K562 (cell line): ENCODE data around the gene NUP153. TPM values are rescaled to one million over a fixed set of nuclear protein-coding genes. Genes with fewer than 3 reads are reported as not detected.

ENCODE experiments used
- E2F4 ChIP-seq: sonication (generic); formaldehyde crosslinking; IDR thresholded peaks from 2 replicates; pipeline ENCODE4 v1.8.0; 2022; ENCODE audit warnings: mild to moderate bottlenecking, low read depth, missing genetic modification reagents
- ETV6 ChIP-seq, 3 experiments: fragments of 150-350 bp in 1 of 3; sonication (generic) in 1 of 3; formaldehyde crosslinking in 1 of 3; IDR thresholded peaks; 2 replicates each; pipeline versions ENCODE4 v1.6.1 to v1.8.0; 2014 to 2022; ENCODE audit warnings: borderline replicate concordance in 2 of 3, low read depth in 2 of 3, antibody characterized with exemption in 1 of 3, low read length in 1 of 3, mild to moderate bottlenecking in 1 of 3, missing genetic modification reagents in 1 of 3
- FOXP1 ChIP-seq: sonication (generic); formaldehyde crosslinking; IDR thresholded peaks from 2 replicates; pipeline ENCODE4 v1.8.0; 2022; ENCODE audit warnings: mild to moderate bottlenecking, missing genetic modification reagents
- GATAD2B ChIP-seq: fragments of 450-650 bp; IDR thresholded peaks from 2 replicates; pipeline ENCODE4 v1.6.1; 2017; ENCODE audit warnings: mild to moderate bottlenecking, borderline replicate concordance
- HMGN3 ChIP-seq: IDR thresholded peaks from 2 replicates; pipeline ENCODE4 v1.6.1; 2011; ENCODE audit warnings: borderline replicate concordance, low read depth, mild to moderate bottlenecking, mixed read lengths, low read length; ENCODE audit not compliant: insufficient read length; ENCODE audit errors: extremely low read depth
- MTA3 ChIP-seq: fragments of 450-650 bp; formaldehyde crosslinking; IDR thresholded peaks from 2 replicates; pipeline ENCODE4 v1.6.1; 2017; ENCODE audit warnings: mild to moderate bottlenecking, borderline replicate concordance
- MYC ChIP-seq, 2 experiments: fragments of 250-450 bp in 1 of 2; sonication (Bioruptor Pico) in 1 of 2; IDR thresholded peaks; 2 replicates each; pipeline versions ENCODE4 v1.5.1 to v1.6.1; 2012 to 2021; ENCODE audit warnings: low read depth in 2 of 2, borderline replicate concordance in 1 of 2, improper control_type of control experiment in 1 of 2, low read length in 1 of 2, mild to moderate bottlenecking in 1 of 2, moderate library complexity in 1 of 2
- NFIX ChIP-seq: fragments of 250-450 bp; sonication (Bioruptor Pico); IDR thresholded peaks from 2 replicates; pipeline ENCODE4 v1.4.0; 2020; ENCODE audit warnings: low read depth, mild to moderate bottlenecking, moderate library complexity
- RBBP5 ChIP-seq: fragments of 200-600 bp; sonication (generic); IDR thresholded peaks from 2 replicates; pipeline ENCODE4 v1.6.1; 2012; ENCODE audit warnings: borderline replicate concordance, mild to moderate bottlenecking, low read length, control low read depth, inconsistent platforms; ENCODE audit not compliant: insufficient read depth, poor library complexity, severe bottlenecking
- SIN3A ChIP-seq, 2 experiments: fragments of 150-350 bp in 1 of 2; IDR thresholded peaks; 2 replicates each; pipeline ENCODE4 v1.6.1; 2011 to 2016; ENCODE audit warnings: borderline replicate concordance in 2 of 2, low read depth in 2 of 2, low read length in 2 of 2, mild to moderate bottlenecking in 2 of 2, moderate library complexity in 2 of 2; ENCODE audit not compliant: control insufficient read depth in 1 of 2
- SRSF1 ChIP-seq: fragments of 200-400 bp; formaldehyde crosslinking; IDR thresholded peaks from 2 replicates; pipeline ENCODE4 v1.6.1; 2017; ENCODE audit warnings: mild to moderate bottlenecking, low read depth, low read length, moderate library complexity
- TGIF2 ChIP-seq: sonication (generic); formaldehyde crosslinking; IDR thresholded peaks from 2 replicates; pipeline ENCODE4 v1.8.1; 2022; ENCODE audit warnings: mild to moderate bottlenecking, missing genetic modification reagents, moderate library complexity
- THAP12 ChIP-seq: fragments of 250-450 bp; sonication (Bioruptor Pico); IDR thresholded peaks from 2 replicates; pipeline ENCODE4 v1.9.0; 2021; ENCODE audit warnings: mild to moderate bottlenecking, inconsistent platforms
- VEZF1 ChIP-seq: fragments of 200-800 bp; sonication (Bioruptor generic); IDR thresholded peaks from 2 replicates; pipeline ENCODE4 v1.6.1; 2017; ENCODE audit warnings: missing genetic modification characterization, missing compliant biosample characterization
- ZBTB7A ChIP-seq: IDR thresholded peaks from 2 replicates; pipeline ENCODE4 v1.6.1; 2011; ENCODE audit warnings: low read depth, mild to moderate bottlenecking, low read length, moderate library complexity, borderline replicate concordance; ENCODE audit not compliant: control insufficient read depth
- ZFP36 ChIP-seq: fragments of 150-350 bp; IDR thresholded peaks from 2 replicates; pipeline ENCODE4 v1.6.1; 2018; ENCODE audit warnings: low read length, low read depth; ENCODE audit not compliant: partially characterized antibody
- ZNF224 ChIP-seq: sonication (generic); formaldehyde crosslinking; IDR thresholded peaks from 2 replicates; pipeline ENCODE4 v1.8.0; 2022; ENCODE audit warnings: mild to moderate bottlenecking, missing genetic modification reagents
- polyA plus RNA-seq, 8 experiments: library from polyadenylated mRNA; depleted of rRNA in 4 of 8; stranded (reverse) in 5 of 8; unstranded in 3 of 8; fragments of >200 nt; fragmentation: Nextera tagmentation in 2 of 8; fragmentation: Illumina TruSeq in 1 of 8; extraction: Ambion mirVana in 2 of 8; extraction: Trizol in 1 of 8; gene quantifications; 2 replicates each; pipeline versions ENCODE4 v1.2.1 to v1.2.3, GENCODE V29; 2011 to 2014; ENCODE audit warnings: inconsistent platforms in 1 of 8, missing spikeins in 1 of 8
- total RNA-seq, 7 experiments: library from RNA; depleted of rRNA in 6 of 7; stranded (reverse); fragments of >200 nt in 6 of 7; fragmentation: Illumina TruSeq in 2 of 7; extraction: Trizol in 2 of 7; gene quantifications; 2 replicates each; pipeline versions ENCODE4 v1.2.1 to v1.2.3, GENCODE V29; 2011 to 2021; ENCODE audit warnings: low replicate concordance in 1 of 7

Gene NUP153
- total and polyA plus RNA-seq, 9 of the 15 experiments (the other 6 are each of a cell fraction or from before 2014, with no cell fraction given) = 21.9 to 110 (median 84.8) TPM

GRCh38 chr6:17600527-17601385 lies 106.0 kb downstream of the NUP153 start (continued):
- peak; percentile 68; the same call in 1 of the 2 replicates for TF ChIP-seq TGIF2 (CRISPR knock-in tag)
- peak; percentile 68 for TF ChIP-seq RBBP5
- TF ChIP-seq SRSF1 = no peak
- no peak for TF ChIP-seq ZFP36
- no peak for TF ChIP-seq ZNF224 (CRISPR knock-in tag)
- 0 out of 2 replicates have a peak, but pooled peaks have one; percentile 6 for TF ChIP-seq THAP12 (CRISPR knock-in tag)
- no peak for TF ChIP-seq NFIX
- TF ChIP-seq HMGN3 = no peak
- TF ChIP-seq MYC (IDR thresholded peaks at IDR 0.05; ENCODE audit: low read depth, low read length) = no peak
- TF ChIP-seq MYC (CRISPR knock-in tag; IDR thresholded peaks at IDR 0.05; ENCODE audit: borderline replicate concordance, low read depth) = peak; percentile 83; the same call in 1 of the 2 replicates
- TF ChIP-seq SIN3A (IDR thresholded peaks at IDR 0.05; ENCODE audit: borderline replicate concordance in 2 of 2, control insufficient read depth in 1 of 2, low read depth in 2 of 2, low read length in 2 of 2) = peak in 1 of 2 experiments; percentile 33; a peak in 1 of 4 replicates
- 0 out of 2 replicates have a peak, but pooled peaks have one; percentile 50 for TF ChIP-seq GATAD2B
- no peak for TF ChIP-seq E2F4 (CRISPR knock-in tag)
- TF ChIP-seq ETV6 (IDR thresholded peaks at IDR 0.05; ENCODE audit: borderline replicate concordance in 1 of 2, low read depth in 2 of 2, low read length in 1 of 2) = no peak
- no peak for TF ChIP-seq ETV6 (CRISPR knock-in tag; IDR thresholded peaks at IDR 0.05; ENCODE audit: borderline replicate concordance)
- no peak for TF ChIP-seq FOXP1
- peak; percentile 88; the same call in 1 of the 2 replicates for TF ChIP-seq ZBTB7A
- TF ChIP-seq MTA3 = peak; percentile 24; the same call in 1 of the 2 replicates
- peak; percentile 87; the same call in 1 of the 2 replicates for TF ChIP-seq VEZF1 (CRISPR knock-in tag)
